GM15510 (cell line): ENCODE results near the gene RCAN2.

Experiments used
- POLR2A ChIP-seq: IDR thresholded peaks from 3 replicates; pipeline ENCODE4 v1.6.1; 2011; ENCODE audit warnings: borderline replicate concordance; ENCODE audit not compliant: insufficient read length; ENCODE audit errors: extremely low read depth

The RCAN2 gene

GRCh38 chr6:46323312-46323965, 167.8 kb downstream of the RCAN2 start:
- TF ChIP-seq POLR2A: no peak

DNA sequence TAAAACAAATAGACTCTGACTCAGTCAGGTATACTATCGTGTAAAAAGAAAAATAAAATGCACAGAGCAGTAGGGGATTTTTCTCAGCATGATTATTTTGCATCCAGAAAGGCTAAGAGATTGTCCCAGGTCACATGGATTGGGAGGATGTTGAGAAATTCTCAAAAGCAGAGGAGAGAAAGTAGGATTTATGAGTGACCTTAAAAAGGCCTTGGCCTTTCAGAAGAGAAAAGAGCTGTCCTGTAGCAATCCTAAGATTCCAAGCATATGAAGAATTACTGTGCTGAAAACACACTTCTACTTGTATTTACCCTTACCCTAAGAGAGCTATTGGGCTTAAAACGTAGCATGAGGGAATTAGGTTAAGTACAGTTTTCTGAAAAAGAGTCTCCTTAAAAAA, 170.7 kb downstream of the RCAN2 start:
- no peak for TF ChIP-seq POLR2A

GRCh38 chr6:46315589-46315988, 175.7 kb downstream of the RCAN2 start:
- TF ChIP-seq POLR2A: no peak

DNA sequence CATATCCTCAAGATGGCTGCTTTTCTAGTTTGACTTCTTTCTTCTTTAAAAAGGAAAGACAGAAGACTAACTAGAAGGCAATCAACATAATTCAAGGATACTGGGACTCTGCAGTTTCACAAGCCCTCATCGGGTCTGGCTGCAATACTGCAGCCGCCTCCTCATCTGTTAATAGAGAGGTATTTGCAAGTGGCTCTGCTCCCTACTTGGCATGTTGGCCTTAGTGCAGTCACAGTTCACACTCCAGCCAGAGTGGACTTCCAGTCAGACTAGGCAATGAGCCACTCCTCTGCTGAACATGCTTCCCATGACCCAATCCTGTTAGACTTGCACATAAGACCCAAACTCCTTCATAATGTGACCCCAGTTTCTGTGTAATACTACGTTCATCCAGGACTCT, 178.6 kb downstream of the RCAN2 start:
- no peak for TF ChIP-seq POLR2A

- no peak for TF ChIP-seq POLR2A
These were observed 181.1 kb downstream of the RCAN2 start for GRCh38 chr6:46310196-46310595.

- no peak for TF ChIP-seq POLR2A
These were observed 184.8 kb downstream of the RCAN2 start for GRCh38 chr6:46306431-46306830.

GRCh38 chr6:46305833-46306232, 185.4 kb downstream of the RCAN2 start:
- no peak for TF ChIP-seq POLR2A

GRCh38 chr6:46305236-46305635, 186.0 kb downstream of the RCAN2 start:
- no peak for TF ChIP-seq POLR2A

DNA sequence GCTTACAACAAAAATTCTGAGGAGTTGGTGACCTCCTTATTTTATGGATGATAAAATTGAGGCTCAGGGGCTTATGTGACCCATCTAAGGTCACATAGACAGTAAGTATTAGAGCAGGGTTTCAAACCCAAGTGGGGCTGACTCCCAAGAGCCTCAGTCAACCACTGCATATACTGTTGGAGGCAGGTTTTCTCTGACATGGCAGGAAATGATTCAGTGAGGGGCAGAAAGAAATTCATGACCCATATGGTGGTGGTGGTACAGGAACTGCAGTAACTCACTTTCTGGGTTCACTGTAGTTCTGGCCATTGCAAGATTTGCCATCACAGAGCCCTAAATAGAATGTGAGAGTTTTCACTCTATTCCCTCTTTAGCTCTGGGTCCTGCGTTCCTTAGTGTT, 188.4 kb downstream of the RCAN2 start:
- TF ChIP-seq POLR2A: no peak

DNA sequence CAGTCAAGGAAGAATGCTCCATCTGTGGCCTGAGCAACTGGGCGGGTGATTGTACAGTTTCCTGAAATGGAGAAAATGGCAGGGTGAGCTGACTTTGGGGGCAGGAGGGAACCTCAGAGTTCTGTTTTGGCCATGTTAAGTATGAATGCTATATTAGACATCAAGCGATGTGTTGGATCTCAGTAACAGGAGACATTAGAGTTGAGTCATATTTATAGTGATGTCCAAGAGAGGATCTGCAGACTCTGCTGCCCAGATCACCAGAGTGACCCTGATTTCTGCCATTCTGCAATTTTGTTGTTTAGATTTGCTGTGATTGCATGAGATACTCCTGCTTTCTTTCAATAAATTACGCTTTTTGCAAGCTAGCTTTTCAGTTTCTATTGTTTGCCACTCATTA, 189.1 kb downstream of the RCAN2 start:
- no peak for TF ChIP-seq POLR2A

DNA sequence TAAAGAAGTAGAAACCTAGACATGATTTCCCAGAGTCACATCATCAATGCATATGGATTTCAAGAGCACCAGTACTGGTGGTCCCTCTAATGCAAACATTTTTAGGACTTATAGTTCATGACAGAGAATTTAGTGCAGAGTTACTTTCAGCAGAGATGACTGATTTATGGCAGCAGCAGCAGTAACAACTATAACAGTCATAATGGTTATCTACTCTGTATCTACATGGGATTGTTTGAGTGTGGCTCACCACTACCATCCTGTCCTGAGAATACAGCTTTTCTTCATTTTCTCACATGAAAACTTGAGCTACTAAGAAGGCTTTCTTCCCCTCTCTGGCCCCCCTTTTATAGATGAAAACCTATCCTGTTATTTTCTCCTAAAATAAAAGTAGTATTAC, 192.0 kb downstream of the RCAN2 start:
- TF ChIP-seq POLR2A: no peak

DNA sequence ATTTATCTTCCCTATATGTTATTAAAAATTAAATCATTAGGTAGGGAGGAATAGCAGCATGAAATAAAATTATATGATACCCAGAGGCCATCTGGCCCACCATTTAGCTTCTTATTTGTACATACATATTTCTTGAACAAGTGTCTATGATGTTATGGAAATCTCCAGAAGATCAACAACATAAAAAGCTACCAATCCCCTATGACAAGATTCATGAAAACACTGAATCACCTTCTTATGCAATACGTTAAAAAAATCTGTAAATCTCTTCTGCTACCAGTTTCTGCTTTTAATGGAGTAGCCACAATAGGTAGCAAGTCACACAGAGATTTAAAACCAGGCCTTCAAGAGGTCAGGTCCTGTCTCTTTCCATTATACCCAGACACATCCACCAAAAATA, 194.7 kb downstream of the RCAN2 start:
- TF ChIP-seq POLR2A: no peak

DNA sequence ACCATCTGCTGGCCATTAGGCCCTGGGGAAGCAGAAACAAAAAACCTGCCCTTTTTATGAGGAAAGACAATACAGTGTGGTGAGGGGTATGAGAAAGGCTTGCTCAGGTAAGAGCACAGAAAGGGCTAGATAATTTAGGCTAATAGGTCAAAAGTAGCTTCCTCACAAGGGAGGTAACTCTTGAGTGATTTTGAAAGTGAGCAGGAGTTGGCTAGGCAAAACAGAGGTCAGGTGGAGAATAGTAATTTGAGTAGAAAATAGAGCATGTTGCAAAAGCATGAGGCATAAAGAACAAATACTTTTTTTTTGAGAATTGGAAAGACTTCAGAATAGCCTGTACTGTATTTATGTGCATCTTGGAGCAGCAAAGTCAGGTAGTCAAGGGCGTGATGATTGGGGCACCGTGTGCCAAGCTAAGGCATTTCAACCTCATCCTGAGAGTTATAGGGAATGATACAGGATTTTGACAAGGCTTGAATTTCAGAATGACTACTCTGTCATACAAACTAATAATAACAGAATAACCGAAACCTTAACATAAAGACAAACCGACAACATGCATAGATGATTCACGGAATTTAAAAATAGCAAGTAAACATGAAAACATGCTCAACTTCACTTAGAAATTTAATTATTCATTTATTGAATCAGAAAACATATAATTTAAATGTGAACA, 197.5 kb downstream of the RCAN2 start:
- no peak for TF ChIP-seq POLR2A

- no peak for TF ChIP-seq POLR2A
These were observed 199.4 kb downstream of the RCAN2 start for GRCh38 chr6:46291880-46292279.

GRCh38 chr6:46291275-46291633, 200.0 kb downstream of the RCAN2 start:
- TF ChIP-seq POLR2A: no peak
